LNCaP clone FGC (cell line): Measurements from ENCODE around the gene MLNR.

Experiments used
- DNase-seq: peaks from one replicate; pipeline ENCODE4 v3.0.0-alpha.2; 2011; ENCODE audit warnings: low read depth
- H3K4me3 ChIP-seq: 2 replicates; pipeline ENCODE4 v1.5.1; 2011; ENCODE audit warnings: mild to moderate bottlenecking, low read depth, low read length, control low read depth
- TF ChIP-seq, protein P1 (sequence below): IDR thresholded peaks from 2 replicates; pipeline ENCODE4 v1.5.1; 2012; ENCODE audit warnings: mild to moderate bottlenecking; ENCODE audit not compliant: control insufficient read depth, insufficient read depth; ENCODE audit errors: extremely low read depth

MLNR gene

DNA sequence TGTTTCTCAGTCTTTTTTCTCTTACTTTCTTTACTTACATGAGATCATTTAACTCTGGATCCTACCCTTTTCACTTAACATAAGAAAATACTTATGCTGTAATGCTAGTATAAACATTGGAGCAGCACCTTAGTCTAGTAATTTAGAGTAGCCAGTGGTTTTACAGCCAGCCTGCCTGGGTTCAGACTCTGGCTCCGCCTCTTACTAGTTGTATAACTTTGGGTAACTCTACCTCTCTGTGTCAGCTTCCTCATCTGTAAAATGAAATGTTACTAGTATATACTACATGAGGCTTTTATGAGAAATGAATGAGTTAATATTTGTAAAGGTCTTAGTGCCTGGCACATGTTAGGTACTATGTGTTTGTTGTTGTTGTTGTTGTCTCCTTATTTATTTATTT is 33.2 kb downstream of the MLNR start:
- TF ChIP-seq, protein P1, sequence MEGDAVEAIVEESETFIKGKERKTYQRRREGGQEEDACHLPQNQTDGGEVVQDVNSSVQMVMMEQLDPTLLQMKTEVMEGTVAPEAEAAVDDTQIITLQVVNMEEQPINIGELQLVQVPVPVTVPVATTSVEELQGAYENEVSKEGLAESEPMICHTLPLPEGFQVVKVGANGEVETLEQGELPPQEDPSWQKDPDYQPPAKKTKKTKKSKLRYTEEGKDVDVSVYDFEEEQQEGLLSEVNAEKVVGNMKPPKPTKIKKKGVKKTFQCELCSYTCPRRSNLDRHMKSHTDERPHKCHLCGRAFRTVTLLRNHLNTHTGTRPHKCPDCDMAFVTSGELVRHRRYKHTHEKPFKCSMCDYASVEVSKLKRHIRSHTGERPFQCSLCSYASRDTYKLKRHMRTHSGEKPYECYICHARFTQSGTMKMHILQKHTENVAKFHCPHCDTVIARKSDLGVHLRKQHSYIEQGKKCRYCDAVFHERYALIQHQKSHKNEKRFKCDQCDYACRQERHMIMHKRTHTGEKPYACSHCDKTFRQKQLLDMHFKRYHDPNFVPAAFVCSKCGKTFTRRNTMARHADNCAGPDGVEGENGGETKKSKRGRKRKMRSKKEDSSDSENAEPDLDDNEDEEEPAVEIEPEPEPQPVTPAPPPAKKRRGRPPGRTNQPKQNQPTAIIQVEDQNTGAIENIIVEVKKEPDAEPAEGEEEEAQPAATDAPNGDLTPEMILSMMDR: no peak
- H3K4me3 ChIP-seq: no peak overlapping the region
- no peak for DNase-seq

DNA sequence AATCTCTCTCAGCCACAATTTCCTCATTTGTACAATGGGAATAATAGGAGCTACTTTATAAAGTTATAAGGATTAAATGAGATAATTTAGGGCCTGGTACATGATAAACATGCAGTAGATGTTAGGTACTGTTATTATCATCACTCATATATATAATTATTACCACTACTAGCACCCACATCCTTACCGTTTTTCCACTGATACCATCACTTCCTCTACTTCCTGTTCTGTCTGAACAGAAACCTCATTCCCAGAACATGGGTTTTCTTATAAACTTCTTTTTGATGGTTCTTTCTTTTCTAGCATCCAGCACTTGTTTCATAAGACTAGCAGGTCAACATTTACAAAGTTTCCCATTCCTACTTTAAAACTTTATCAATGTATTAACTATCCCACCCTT is 33.9 kb downstream of the MLNR start:
- DNase-seq: no peak
- TF ChIP-seq, protein P1: no peak
- H3K4me3 ChIP-seq: no peak overlapping the region

DNA sequence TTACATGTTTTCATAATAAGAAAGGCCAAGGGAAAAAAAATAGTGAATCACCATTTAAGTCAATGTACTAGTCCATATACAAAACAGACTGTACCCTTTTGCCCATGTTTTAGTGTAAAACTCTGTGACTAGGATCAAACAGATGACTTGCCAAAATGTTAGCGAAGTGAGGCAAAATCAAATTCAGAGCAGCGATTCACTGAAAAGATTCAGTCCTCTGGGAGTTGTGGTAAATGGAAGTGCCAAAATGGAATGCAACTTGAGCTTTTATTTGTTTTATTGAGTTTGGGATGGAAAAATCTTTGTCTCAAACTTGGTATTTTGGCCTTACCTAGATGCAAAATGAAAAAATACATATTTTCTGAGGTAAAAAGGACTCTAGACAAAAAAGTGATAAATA is 36.7 kb downstream of the MLNR start:
- no peak overlapping the region for H3K4me3 ChIP-seq
- no peak for DNase-seq
- TF ChIP-seq, protein P1: no peak

DNA sequence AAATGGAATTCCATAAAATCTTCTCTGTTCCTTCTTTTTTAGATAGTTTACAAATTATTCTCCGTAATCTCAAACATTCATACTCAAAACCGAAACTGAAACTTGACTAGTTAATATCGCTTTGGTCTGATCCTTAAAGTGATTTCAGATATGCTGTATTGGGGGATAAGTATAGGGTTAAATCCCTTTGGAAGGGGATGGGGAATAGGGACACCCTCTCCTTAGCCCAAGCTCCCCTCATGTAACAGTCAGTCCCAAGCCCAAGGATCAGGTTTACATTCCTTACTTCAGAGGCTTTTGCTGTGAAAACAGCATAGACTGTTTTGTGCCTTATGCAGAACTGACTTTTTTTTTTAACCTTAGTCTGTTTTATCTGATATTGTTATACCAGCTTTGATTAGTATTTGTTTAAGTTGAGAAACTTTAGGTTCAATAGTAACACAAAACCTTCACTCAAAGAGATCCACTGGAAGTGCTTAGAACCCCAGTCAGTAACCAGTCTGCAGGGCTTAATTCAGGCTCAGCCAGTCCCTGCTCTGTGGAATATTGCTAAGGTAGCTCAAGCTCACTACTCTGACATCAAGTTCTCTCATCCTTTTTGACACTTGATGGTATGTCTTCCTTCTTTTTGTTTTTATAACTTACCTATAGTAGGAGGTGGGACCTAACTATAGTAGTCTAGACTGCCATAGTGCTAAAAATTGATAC is 38.1 kb downstream of the MLNR start:
- no peak overlapping the region for H3K4me3 ChIP-seq
- DNase-seq: no peak

DNA sequence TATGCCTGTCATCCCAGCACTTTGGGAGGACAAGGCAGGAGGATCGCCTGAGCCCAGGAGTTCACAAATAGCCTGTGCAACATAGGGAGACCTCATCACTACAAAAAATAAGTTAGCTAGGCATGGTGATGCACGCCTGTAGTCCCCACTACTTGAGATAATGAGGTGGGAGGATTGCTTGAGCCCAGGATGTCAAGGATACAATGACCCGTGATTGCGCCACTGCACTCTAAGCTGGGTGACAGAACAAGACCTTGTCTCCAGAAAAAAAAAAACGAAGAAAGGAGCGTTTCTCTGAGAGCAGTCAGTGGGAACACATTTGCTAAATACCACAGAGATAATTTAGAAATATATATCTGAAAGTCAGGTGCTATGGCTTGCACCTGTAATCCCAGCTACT is 39.4 kb downstream of the MLNR start:
- H3K4me3 ChIP-seq: no peak overlapping the region
- DNase-seq: no peak
- TF ChIP-seq, protein P1: no peak

More for the DNA sequence above, 38.1 kb downstream of the MLNR start:
- TF ChIP-seq, protein P1: no peak

DNA sequence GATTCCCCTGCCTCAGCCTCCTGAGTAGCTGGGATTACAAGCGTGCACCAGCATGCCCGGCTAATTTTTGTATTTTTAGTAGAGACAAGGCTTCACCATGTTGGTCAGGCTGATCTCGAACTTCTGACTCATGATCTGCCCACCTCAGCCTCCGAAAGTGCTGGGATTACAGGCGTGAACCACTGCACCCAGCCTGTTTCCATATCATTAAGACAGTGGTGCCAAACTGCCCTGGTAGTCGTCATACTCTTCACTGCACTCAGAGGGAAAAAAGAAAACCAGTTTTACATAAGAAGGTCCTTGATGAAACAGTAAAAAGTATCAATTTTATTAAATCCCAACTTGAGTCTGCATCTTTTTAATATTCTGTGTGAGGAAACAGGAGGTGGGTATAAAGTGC is 42.5 kb downstream of the MLNR start:
- no peak for DNase-seq
- no peak overlapping the region for H3K4me3 ChIP-seq
- TF ChIP-seq, protein P1: no peak

DNA sequence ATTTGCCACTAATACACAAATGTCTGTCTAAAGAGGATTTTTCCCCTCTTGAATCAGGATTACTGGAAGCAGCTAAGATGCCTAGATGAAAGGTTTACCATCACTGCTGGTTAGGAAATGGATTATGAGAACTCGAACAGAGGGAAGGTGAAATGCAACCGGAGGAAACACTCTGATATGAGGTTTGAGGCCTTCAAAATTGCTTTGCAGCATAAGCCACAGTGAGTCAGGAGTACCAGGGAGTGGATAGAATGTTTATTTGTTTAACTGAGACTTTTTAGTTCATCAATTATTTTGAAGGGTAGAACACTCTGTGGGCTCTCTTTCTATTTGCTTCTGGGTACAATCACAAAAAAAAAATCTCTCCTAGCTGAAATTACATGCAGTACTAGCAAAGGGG is 45.7 kb downstream of the MLNR start:
- H3K4me3 ChIP-seq: no peak overlapping the region
- TF ChIP-seq, protein P1: no peak
- DNase-seq: no peak
